ENCODE data around the gene DIS3L2. TPM values are rescaled to one million over a fixed set of nuclear protein-coding genes. Genes with fewer than 3 reads are reported as not detected.
A peak's percentile ranks its signal among the peaks of the same experiment; 100 is the strongest.

DIS3L2 gene
- total and polyA plus RNA-seq, 2 of the 8 experiments (the other 6 are each of a cell fraction or from before 2014, with no cell fraction given): 11.5 to 21.6 TPM

DNA sequence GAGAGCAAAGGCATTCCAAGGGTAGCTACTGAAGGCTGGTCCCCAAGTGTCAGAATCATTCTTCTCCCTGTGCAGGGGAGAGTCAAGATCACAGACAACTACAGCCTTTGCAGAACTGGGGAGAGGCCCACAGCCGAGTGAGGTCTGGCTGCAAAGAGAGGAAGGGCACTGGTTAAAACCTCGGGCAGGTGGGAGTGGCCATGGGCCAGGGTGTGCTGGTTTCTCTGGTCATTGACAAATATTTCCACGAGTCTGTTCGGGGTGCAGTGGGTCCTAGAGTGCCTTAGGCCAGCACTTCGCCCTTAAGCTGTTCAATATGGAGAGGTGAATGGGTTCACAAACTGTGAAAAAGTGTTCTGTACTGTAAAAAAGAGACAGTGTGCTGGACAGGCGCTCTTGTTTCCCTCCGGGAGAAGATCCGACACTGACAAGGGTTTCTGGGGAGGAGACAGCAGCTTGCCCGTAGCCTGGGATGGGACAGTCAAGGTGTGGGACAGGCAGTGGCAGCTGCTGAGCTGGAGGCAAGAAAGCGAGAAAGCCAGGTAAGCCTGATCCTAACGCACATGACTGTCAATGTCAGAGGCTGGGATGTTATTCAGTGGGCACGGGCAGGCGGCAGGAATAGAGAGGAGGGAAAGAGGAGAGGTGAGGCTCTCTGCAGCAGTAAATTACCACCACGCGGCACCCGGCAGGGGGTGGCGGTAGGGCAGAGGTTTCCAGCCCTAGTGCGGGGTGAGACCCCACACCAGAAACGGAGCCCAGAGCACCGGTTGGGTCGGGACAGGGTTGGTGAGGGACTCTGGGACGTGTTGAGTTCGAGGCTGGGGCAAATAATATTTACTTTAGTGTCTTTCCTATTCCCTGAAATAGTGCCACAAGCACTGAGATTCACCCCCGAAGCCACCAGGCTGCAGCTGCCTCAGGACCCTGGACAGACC lies 37.3 kb upstream of the DIS3L2 start:
- Histone ChIP-seq H4K8ac (ENCODE audit: extremely low read depth, insufficient read depth, low read length) (no peak overlapping the region), H3K14ac (ENCODE audit: insufficient read length) (no peak overlapping the region), H2BK5ac (ENCODE audit: low read depth, low read length) (no peak overlapping the region), H2BK15ac (ENCODE audit: low read length) (0 out of 2 replicates have a peak overlapping the region, but pooled peaks have one; percentile 61), H3K4me3 (ENCODE audit: extremely low read depth in 1 of 4, insufficient read depth in 2 of 4, low read depth in 3 of 4, low read length in 4 of 4) (no peak overlapping the region), H3K4me1 (replicated peaks in 1 of 4; ENCODE audit: control insufficient read depth in 3 of 4, insufficient read depth in 4 of 4, low read length in 3 of 4) (peaks cover 3 to 20% (median 13%) of the 10 kb centered on the region in 4 experiments), H3K9me3 (ENCODE audit: insufficient read depth in 2 of 2, low read depth in 1 of 2, low read length in 1 of 2) (no peaks in the 10 kb centered on the region), H3K4ac (replicated peaks; ENCODE audit: insufficient read length, low read depth, low read length) (no peak overlapping the region), H3K4me2 (ENCODE audit: insufficient read depth in 1 of 2, low read depth in 2 of 2, low read length in 2 of 2) (peak overlapping the region; percentile 80 to 100), H3K79me1 (ENCODE audit: low read depth, low read length) (no peaks in the 10 kb centered on the region), H3K23me2 (ENCODE audit: low read depth, low read length) (peaks cover 20% of the 10 kb centered on the region), H3K23ac (ENCODE audit: insufficient read length) (no peak overlapping the region), H3K18ac (ENCODE audit: extremely low read depth, low read length) (no peak overlapping the region), H4K91ac (replicated peaks; ENCODE audit: insufficient read length, low read length) (no peak overlapping the region), H3K27ac (ENCODE audit: low read depth, low read length) (no peak overlapping the region), H4K5ac (ENCODE audit: insufficient read length, low read depth, low read length) (no peak overlapping the region), H2BK120ac (replicated peaks; ENCODE audit: low read depth, low read length) (no peak overlapping the region), H2AK5ac (ENCODE audit: low read depth, low read length) (no peak overlapping the region), H2BK12ac (ENCODE audit: low read depth, low read length) (peak overlapping the region; percentile 52; the same call in 1 of the 2 replicates), H3K79me2 (ENCODE audit: control insufficient read depth in 1 of 2, insufficient read depth in 2 of 2, low read length in 2 of 2) (no peaks in the 10 kb centered on the region), H2BK20ac (ENCODE audit: low read length) (no peak overlapping the region), H3K36me3 (ENCODE audit: control insufficient read depth in 2 of 4, insufficient read depth in 4 of 4, low read length in 3 of 4) (no peaks in the 10 kb centered on the region), H2AFZ (ENCODE audit: low read length) (no peak overlapping the region), H3K27me3 (replicated peaks in 1 of 4; ENCODE audit: control insufficient read depth in 3 of 4, extremely low read depth in 1 of 4, insufficient read depth in 3 of 4, low read length in 3 of 4) (peaks cover 24 to 53% (median 43%) of the 10 kb centered on the region in 4 experiments), H3K56ac (replicated peaks; ENCODE audit: insufficient read length, low read depth, low read length) (no peak overlapping the region), H3K9ac (replicated peaks in 1 of 4; ENCODE audit: extremely low read depth in 1 of 4, low read depth in 3 of 4, low read length in 3 of 4) (no peak overlapping the region), H4K20me1 (replicated peaks in 1 of 2; ENCODE audit: control insufficient read depth in 1 of 2, insufficient read depth in 2 of 2, low read length in 2 of 2) (peaks cover 0 to 2% of the 10 kb centered on the region in 2 experiments)
- CTCF ChIA-PET (ENCODE audit: partially characterized antibody): interaction anchor here (0.7 to 17.2 kb wide), 36 partner anchors 7 to 513 kb away, joined by 3 to 220 read pairs (median 4); no protein-coding TSS in a partner anchor
- no peak for FAIRE-seq
- POLR2A ChIA-PET (ENCODE audit: partially characterized antibody): interaction anchor here (0.6 to 2.5 kb wide), 5 partner anchors 11 to 445 kb away, joined by 3 to 10 read pairs (median 4); no protein-coding TSS in a partner anchor
- no peak for DNase-seq (ENCODE audit: low read depth in 1 of 2, low spot score in 2 of 2)
- 80% methylated on average over 24 of the region's 24 CpGs; no CpG with 5 or more reads in 1 of the 2 experiments for WGBS, 2 experiments (ENCODE audit: extremely low coverage in 1 of 2, insufficient coverage in 1 of 2, insufficient read length in 1 of 2, insufficient replicate concordance in 2 of 2, low coverage in 1 of 2, low lambda C conversion rate in 2 of 2, missing lambda C conversion rate in 1 of 2)
- TF ChIP-seq MAFK (IDR thresholded peaks at IDR 0.05; ENCODE audit: low read depth, low read length) (no peak), SIN3A (conservative IDR thresholded peaks at IDR 0.05 in 1 of 2, IDR thresholded peaks at IDR 0.05 in 1 of 2; ENCODE audit: low read depth in 1 of 2, low read length in 2 of 2) (0 out of 4 replicates have a peak, but pooled peaks of 1 of the 2 experiments have one; percentile 22), KDM1A (IDR thresholded peaks at IDR 0.05; ENCODE audit: borderline replicate concordance, low read length) (no peak), CTBP2 (IDR thresholded peaks at IDR 0.05; ENCODE audit: borderline replicate concordance, insufficient read depth, insufficient read length, low read length) (no peak), FOSL1 (IDR thresholded peaks at IDR 0.05; ENCODE audit: insufficient read depth, low read depth, low read length) (no peak), SP4 (IDR thresholded peaks at IDR 0.05; ENCODE audit: low read length) (no peak), GABPA (IDR thresholded peaks at IDR 0.05; ENCODE audit: borderline replicate concordance, insufficient read depth, low read length) (no peak)
- TF ChIP-seq, protein P1, sequence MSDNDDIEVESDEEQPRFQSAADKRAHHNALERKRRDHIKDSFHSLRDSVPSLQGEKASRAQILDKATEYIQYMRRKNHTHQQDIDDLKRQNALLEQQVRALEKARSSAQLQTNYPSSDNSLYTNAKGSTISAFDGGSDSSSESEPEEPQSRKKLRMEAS (IDR thresholded peaks at IDR 0.05): peak; percentile 63
- TF ChIP-seq, protein P2, sequence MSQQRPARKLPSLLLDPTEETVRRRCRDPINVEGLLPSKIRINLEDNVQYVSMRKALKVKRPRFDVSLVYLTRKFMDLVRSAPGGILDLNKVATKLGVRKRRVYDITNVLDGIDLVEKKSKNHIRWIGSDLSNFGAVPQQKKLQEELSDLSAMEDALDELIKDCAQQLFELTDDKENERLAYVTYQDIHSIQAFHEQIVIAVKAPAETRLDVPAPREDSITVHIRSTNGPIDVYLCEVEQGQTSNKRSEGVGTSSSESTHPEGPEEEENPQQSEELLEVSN (IDR thresholded peaks at IDR 0.05): peak; percentile 68

Data from H1 (cell line).